IMR-90 (cell line): ENCODE data around the gene EGLN1. TPM values are rescaled to one million over a fixed set of nuclear protein-coding genes. Genes with fewer than 3 reads are reported as not detected.

ENCODE experiments used
- ATAC-seq: fragments of 200-7000 bp; cut with Tn5 transposase; 2 replicates; pipeline ENCODE4 v1.9.1; 2020; ENCODE audit warnings: low read depth, mild to moderate bottlenecking, moderate library complexity
- BruUV-seq: library from RNA; stranded (reverse); fragments of 400-500 nt; replicated peaks from 2 replicates; lab custom pipeline; 2021; lab: Mats Ljungman, UMichigan
- CTCF ChIA-PET: fragments of 300-600 bp; formaldehyde crosslinking; extraction: SDS; loops from one replicate; lab custom pipeline; 2021; ENCODE audit warnings: antibody characterized with exemption; lab: Yijun Ruan, JAX
- POLR2A ChIA-PET: fragments of 300-600 bp; sonication (Branson Sonifier 250); formaldehyde crosslinking; loops from one replicate; lab custom pipeline; 2022; ENCODE audit warnings: antibody characterized with exemption; ENCODE audit not compliant: unreplicated experiment; lab: Charles Lee
- DNase-seq: peaks from one replicate; pipeline ENCODE4 v3.0.0; 2013
- H2AFZ ChIP-seq: replicated peaks from 2 replicates; pipeline ENCODE3; 2013; ENCODE audit warnings: low read length, mild to moderate bottlenecking; ENCODE audit not compliant: poor library complexity
- H2AK5ac ChIP-seq: 2 replicates; pipeline ENCODE4 v1.6.1; 2013; ENCODE audit warnings: low read depth, low read length, inconsistent platforms
- H2AK9ac ChIP-seq: replicated peaks from 2 replicates; pipeline ENCODE3; 2013; ENCODE audit warnings: mild to moderate bottlenecking, low read depth, low read length, moderate library complexity; ENCODE audit not compliant: poor library complexity
- H2BK120ac ChIP-seq: 2 replicates; pipeline ENCODE4 v1.6.1; 2013; ENCODE audit warnings: low read depth, low read length, inconsistent platforms
- H2BK15ac ChIP-seq: 3 replicates; pipeline ENCODE4 v1.6.1; 2013; ENCODE audit warnings: low read depth, low read length, inconsistent platforms
- H2BK20ac ChIP-seq: 2 replicates; pipeline ENCODE4 v1.6.1; 2013; ENCODE audit warnings: low read depth, mild to moderate bottlenecking, inconsistent platforms, low read length, moderate library complexity
- H2BK5ac ChIP-seq: 2 replicates; pipeline ENCODE4 v1.6.1; 2013; ENCODE audit warnings: mild to moderate bottlenecking, low read depth, low read length, inconsistent platforms; ENCODE audit not compliant: poor library complexity, severe bottlenecking
- H3K14ac ChIP-seq: replicated peaks from 2 replicates; pipeline ENCODE4 v1.6.1; 2013; ENCODE audit warnings: low read depth, low read length, inconsistent platforms
- H3K18ac ChIP-seq: 2 replicates; pipeline ENCODE4 v1.6.1; 2013; ENCODE audit warnings: low read depth, low read length, control low read depth
- H3K23ac ChIP-seq: 2 replicates; pipeline ENCODE4 v1.6.1; 2013; ENCODE audit warnings: low read depth, low read length, inconsistent platforms
- H3K27ac ChIP-seq: 2 replicates; pipeline ENCODE4 v1.5.1; 2013; ENCODE audit warnings: mild to moderate bottlenecking, control low read depth, low read length; ENCODE audit not compliant: insufficient read depth
- H3K27me3 ChIP-seq: 2 replicates; pipeline ENCODE4 v1.6.1; 2013; ENCODE audit warnings: low read length; ENCODE audit not compliant: control insufficient read depth, insufficient read depth
- H3K36me3 ChIP-seq: 2 replicates; pipeline ENCODE4 v1.6.1; 2013; ENCODE audit warnings: low read length, mixed read lengths; ENCODE audit not compliant: control insufficient read depth, insufficient read depth
- H3K4ac ChIP-seq: 2 replicates; pipeline ENCODE4 v1.6.1; 2013; ENCODE audit warnings: low read depth, low read length, inconsistent platforms
- H3K4me1 ChIP-seq: 2 replicates; pipeline ENCODE4 v1.6.1; 2013; ENCODE audit warnings: low read length, mixed read lengths; ENCODE audit not compliant: control insufficient read depth, insufficient read depth
- H3K4me2 ChIP-seq: 2 replicates; pipeline ENCODE4 v1.6.1; 2013; ENCODE audit warnings: low read depth, mild to moderate bottlenecking, control low read depth, low read length, moderate library complexity
- H3K4me3 ChIP-seq: 2 replicates; pipeline ENCODE4 v1.5.1; 2013; ENCODE audit warnings: low read depth, mild to moderate bottlenecking, control low read depth, low read length, moderate library complexity; ENCODE audit not compliant: insufficient read depth
- H3K56ac ChIP-seq: 2 replicates; pipeline ENCODE4 v1.6.1; 2013; ENCODE audit warnings: low read length, inconsistent platforms; ENCODE audit not compliant: insufficient read depth; ENCODE audit errors: extremely low read depth
- H3K79me1 ChIP-seq, 2 experiments: 2 replicates each; pipeline ENCODE4 v1.6.1; 2013; ENCODE audit warnings: low read length in 2 of 2, inconsistent platforms in 1 of 2, low read depth in 1 of 2
- H3K9ac ChIP-seq: 2 replicates; pipeline ENCODE4 v1.6.1; 2013; ENCODE audit warnings: low read depth, low read length, control low read depth
- H3K9me1 ChIP-seq: 2 replicates; pipeline ENCODE4 v1.6.1; 2013; ENCODE audit warnings: low read length, inconsistent platforms; ENCODE audit not compliant: insufficient read depth
- H3K9me3 ChIP-seq: 2 replicates; pipeline ENCODE4 v1.6.1; 2013; ENCODE audit warnings: low read length; ENCODE audit not compliant: control insufficient read depth, insufficient read depth
- H4K20me1 ChIP-seq: 2 replicates; pipeline ENCODE4 v1.6.1; 2013; ENCODE audit warnings: low read length, inconsistent platforms; ENCODE audit not compliant: insufficient read depth
- H4K5ac ChIP-seq: 2 replicates; pipeline ENCODE4 v1.6.1; 2013; ENCODE audit warnings: mild to moderate bottlenecking, low read depth, low read length, control low read depth
- H4K8ac ChIP-seq, 2 experiments: 2 replicates each; pipeline ENCODE4 v1.6.1; 2013; ENCODE audit warnings: low read depth in 2 of 2, low read length in 2 of 2, control low read depth in 1 of 2, inconsistent platforms in 1 of 2
- H4K91ac ChIP-seq: 2 replicates; pipeline ENCODE4 v1.6.1; 2013; ENCODE audit warnings: low read depth, low read length, inconsistent platforms; ENCODE audit not compliant: insufficient read depth
- CTCF ChIP-seq: conservative IDR thresholded peaks from 2 replicates; pipeline ENCODE4 v1.5.1; 2012; ENCODE audit warnings: mild to moderate bottlenecking, low read depth, low read length, improper control_type of control experiment
- FOS ChIP-seq: fragments of 150-350 bp; IDR thresholded peaks from 2 replicates; pipeline ENCODE4 v1.6.1; 2016; ENCODE audit warnings: low read depth, low read length
- NFE2L2 ChIP-seq: fragments of 150-350 bp; IDR thresholded peaks from 2 replicates; pipeline ENCODE4 v1.6.1; 2016; ENCODE audit warnings: low read depth, mild to moderate bottlenecking, low read length
- RAD21 ChIP-seq: IDR thresholded peaks from 2 replicates; pipeline ENCODE4 v1.6.1; 2012; ENCODE audit warnings: low read length, improper control_type of control experiment
- RCOR1 ChIP-seq: IDR thresholded peaks from 2 replicates; pipeline ENCODE4 v1.6.1; 2012; ENCODE audit warnings: mild to moderate bottlenecking, low read length, improper control_type of control experiment; ENCODE audit not compliant: insufficient replicate concordance
- RFX5 ChIP-seq: IDR thresholded peaks from 2 replicates; pipeline ENCODE4 v1.8.0; 2012; ENCODE audit warnings: low read depth, mild to moderate bottlenecking, low read length, moderate library complexity
- WGBS, 2 experiments: methylation state at CpG; one replicate each; pipeline versions ENCODE4 v1.1.5 to v1.1.7; 2013; ENCODE audit warnings: missing lambda C conversion rate in 2 of 2; ENCODE audit not compliant: insufficient read length in 1 of 2; ENCODE audit errors: extremely low coverage in 2 of 2; 5-methylcytosine and 5-hydroxymethylcytosine counted together
- dilution Hi-C: fragments of 300-500 bp; cut with HindIII; formaldehyde crosslinking; loops from one replicate; pipeline ENCODE4 v1.14.3; 2018; ENCODE audit warnings: low sequenced_read_pairs; ENCODE audit not compliant: unreplicated experiment
- in situ Hi-C: fragments of 300-500 bp; cut with MboI; formaldehyde crosslinking; loops from 3 replicates; pipeline ENCODE4 v1.14.3; 2019; ENCODE audit warnings: low sequenced_read_pairs, inconsistent platforms, mixed read lengths
- intact Hi-C: fragments of 100-400 bp; cut with micrococcal nuclease; formaldehyde crosslinking; loops from 2 replicates; pipeline ENCODE4 v1.10.0; 2022
- polyA plus RNA-seq, 3 experiments: library from polyadenylated mRNA; depleted of rRNA; stranded (reverse); fragments of >200 nt; gene quantifications; 2 replicates each; pipeline ENCODE4 v1.2.3, GENCODE V29; 2012; ENCODE audit warnings: low replicate concordance in 1 of 3
- total RNA-seq: library from RNA; depleted of rRNA; stranded (reverse); fragments of >200 nt; gene quantifications from 2 replicates; pipeline ENCODE4 v1.2.3, GENCODE V29; 2012
- TF ChIP-seq, protein P1 (sequence below): fragments of 150-350 bp; IDR thresholded peaks from 2 replicates; pipeline ENCODE4 v1.6.1; 2017; ENCODE audit warnings: mild to moderate bottlenecking, antibody characterized with exemption, low read length, low read depth

The EGLN1 gene
- total and polyA plus RNA-seq, 2 of the 4 experiments (the other 2 are of a cell fraction): 25.7 to 26.9 TPM

- H3K27ac ChIP-seq: no peak overlapping the region; the same call in 1 of the 2 replicates
- no peak overlapping the region for H3K18ac ChIP-seq
- DNase-seq (no peak), ATAC-seq (no peak)
- peaks cover 6% of the 10 kb centered on the region for H3K9me1 ChIP-seq
- TF ChIP-seq CTCF (no peak), NFE2L2 (no peak), RAD21 (no peak), RFX5 (no peak), FOS (no peak), RCOR1 (no peak)
- TF ChIP-seq, protein P1, sequence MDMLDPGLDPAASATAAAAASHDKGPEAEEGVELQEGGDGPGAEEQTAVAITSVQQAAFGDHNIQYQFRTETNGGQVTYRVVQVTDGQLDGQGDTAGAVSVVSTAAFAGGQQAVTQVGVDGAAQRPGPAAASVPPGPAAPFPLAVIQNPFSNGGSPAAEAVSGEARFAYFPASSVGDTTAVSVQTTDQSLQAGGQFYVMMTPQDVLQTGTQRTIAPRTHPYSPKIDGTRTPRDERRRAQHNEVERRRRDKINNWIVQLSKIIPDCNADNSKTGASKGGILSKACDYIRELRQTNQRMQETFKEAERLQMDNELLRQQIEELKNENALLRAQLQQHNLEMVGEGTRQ: no peak
- intact Hi-C loops: loop anchor here (2.0 kb wide), 1 partner anchor 25 kb away; no protein-coding TSS in a partner anchor
- no peaks in the 10 kb centered on the region for H3K9me3 ChIP-seq
- no peaks in the 10 kb centered on the region for H3K36me3 ChIP-seq
- no peak overlapping the region for H4K91ac ChIP-seq
- 100% methylated on average over 1 of the region's 4 CpGs; no CpG with 5 or more reads in 1 of the 2 experiments for WGBS, 2 experiments
- no TSS peak for BruUV-seq
- ChIA-PET POLR2A (interaction anchor here (0.6 kb wide), 1 partner anchor 21 kb away, joined by 3 read pairs; no protein-coding TSS in a partner anchor), CTCF (interaction anchor here (0.6 to 0.7 kb wide), 2 partner anchors 37 to 754 kb away, joined by 3 read pairs; no protein-coding TSS in a partner anchor)
- H4K20me1 ChIP-seq: peaks cover 45% of the 10 kb centered on the region
- no peak overlapping the region for H4K5ac ChIP-seq
- no peak overlapping the region for H2BK15ac ChIP-seq
- H4K8ac ChIP-seq: no peak overlapping the region
- H3K23ac ChIP-seq: no peak overlapping the region
- no peak overlapping the region for H3K14ac ChIP-seq
- peaks cover 25 to 66% of the 10 kb centered on the region in 2 experiments for H3K79me1 ChIP-seq
- dilution Hi-C loops: no loop called here
- H2BK120ac ChIP-seq: peak overlapping the region; percentile 32; the same call in 1 of the 2 replicates
- H2AFZ ChIP-seq: no peak overlapping the region
- no peak overlapping the region for H2AK9ac ChIP-seq
- H3K27me3 ChIP-seq: no peaks in the 10 kb centered on the region
- H2AK5ac ChIP-seq: no peak overlapping the region
- in situ Hi-C loops: no loop called here
- H3K4me2 ChIP-seq: no peak overlapping the region
- H2BK20ac ChIP-seq: no peak overlapping the region
- no peak overlapping the region for H3K4me3 ChIP-seq
- peaks cover 8% of the 10 kb centered on the region for H3K4me1 ChIP-seq
- 0 out of 2 replicates have a peak overlapping the region, but pooled peaks have one; percentile 61 for H3K4ac ChIP-seq
- no peak overlapping the region for H3K56ac ChIP-seq
- no peak overlapping the region for H3K9ac ChIP-seq
- H2BK5ac ChIP-seq: no peak overlapping the region
These were observed 26.1 kb downstream of the EGLN1 start for GRCh38 chr1:231395998-231396390.
